HG03039 (cell line): Measurements from ENCODE around the gene RAI1.
"Not testable (repeated sequence)": the region's sequence is repeated elsewhere in the genome, so short reads cannot be mapped to it uniquely, and the experiment has no call there.

Source experiments
- ATAC-seq: cut with Tn5 transposase; IDR thresholded peaks from one replicate; pipeline ENCODE4 v1.9.1; 2021; ENCODE audit warnings: mild to moderate bottlenecking, moderate library complexity; ENCODE audit not compliant: unreplicated experiment

RAI1 gene

GRCh38 chr17:17795946-17796786 is 114.9 kb downstream of the RAI1 start:
- no peak for ATAC-seq

- no peak for ATAC-seq
Measured at GRCh38 chr17:17796787-17797061, 115.5 kb downstream of the RAI1 start.

GRCh38 chr17:17797119-17797809 is 116.0 kb downstream of the RAI1 start:
- no peak for ATAC-seq

DNA sequence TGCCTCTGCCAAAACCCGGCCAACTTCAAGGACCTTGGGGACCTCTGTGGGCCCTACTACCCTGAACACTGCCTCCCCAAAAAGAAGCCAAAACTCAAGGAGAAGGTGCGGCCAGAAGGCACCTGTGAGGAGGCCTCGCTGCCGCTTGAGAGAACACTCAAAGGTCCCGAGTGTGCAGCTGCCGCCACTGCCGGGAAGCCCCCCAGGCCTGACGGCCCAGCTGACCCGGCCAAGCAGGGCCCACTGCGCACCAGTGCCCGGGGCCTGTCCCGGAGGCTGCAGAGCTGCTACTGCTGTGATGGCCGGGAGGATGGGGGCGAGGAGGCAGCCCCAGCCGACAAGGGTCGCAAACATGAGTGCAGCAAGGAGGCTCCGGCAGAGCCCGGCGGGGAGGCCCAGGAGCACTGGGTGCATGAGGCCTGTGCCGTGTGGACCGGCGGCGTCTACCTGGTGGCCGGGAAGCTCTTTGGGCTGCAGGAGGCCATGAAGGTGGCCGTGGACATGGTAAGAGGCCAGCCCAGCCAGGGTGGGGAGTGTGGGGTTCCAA is 116.8 kb downstream of the RAI1 start:
- no peak for ATAC-seq

GRCh38 chr17:17798573-17799255 is 117.5 kb downstream of the RAI1 start:
- ATAC-seq, result no peak

DNA sequence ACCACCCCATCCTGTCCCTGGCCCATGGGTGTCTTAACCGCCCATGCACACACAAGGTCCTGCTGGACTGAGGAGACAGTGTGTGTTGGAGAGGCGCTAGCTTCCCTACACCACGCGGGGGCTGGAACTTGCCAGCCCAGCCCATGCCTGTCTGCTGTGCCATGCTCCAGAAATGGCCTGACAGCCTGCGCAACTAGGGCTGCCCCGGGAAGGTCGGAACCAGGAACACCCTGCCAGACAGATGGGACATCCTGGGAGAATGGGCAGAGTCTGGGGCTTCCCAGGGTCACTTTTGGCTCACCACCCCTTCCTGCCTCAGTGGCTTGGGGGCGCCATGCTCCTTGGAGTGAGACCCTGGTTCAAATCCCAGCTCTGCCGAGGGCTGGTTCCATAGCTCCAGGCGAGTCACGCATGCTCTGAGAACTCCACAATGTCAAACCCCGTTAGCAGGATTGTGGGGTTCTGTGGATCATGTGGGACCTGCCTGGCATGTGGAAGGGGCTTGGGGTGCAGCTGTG is 119.3 kb downstream of the RAI1 start:
- ATAC-seq, result no peak

DNA sequence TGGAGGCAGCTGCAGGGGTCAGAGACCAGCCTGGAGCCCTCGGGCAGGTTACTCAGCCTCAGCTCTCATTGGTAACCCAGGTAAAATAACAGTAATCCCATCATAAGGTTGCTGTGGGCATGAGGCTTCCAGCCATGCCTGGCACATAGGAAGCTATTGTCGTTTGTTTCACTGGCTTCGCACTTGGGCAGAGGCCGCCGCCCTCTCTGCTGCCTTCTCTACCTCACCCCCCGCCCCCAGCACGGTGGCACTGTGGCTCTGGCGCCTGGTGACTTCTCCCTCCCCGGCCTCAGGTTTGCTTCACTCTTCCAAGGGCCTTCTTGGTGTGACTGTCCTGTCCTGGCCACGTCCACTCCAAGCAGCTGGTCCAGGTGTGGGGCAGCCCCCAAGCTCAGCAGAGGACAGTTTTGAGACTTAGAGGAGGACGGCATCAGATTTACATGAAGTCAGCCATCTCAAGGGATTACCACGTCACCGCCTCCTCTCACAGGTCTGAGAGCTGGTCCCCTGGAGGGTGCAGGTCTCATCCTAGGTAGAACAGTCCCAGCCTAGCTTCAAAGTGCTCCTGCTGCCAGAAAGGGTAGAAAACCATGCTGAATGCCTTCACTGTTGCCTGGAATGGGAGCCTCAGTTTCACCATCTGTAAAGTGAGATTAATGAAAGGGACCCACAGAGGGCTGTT is 120.7 kb downstream of the RAI1 start:
- ATAC-seq, result no peak

- no peak for ATAC-seq
Measured at GRCh38 chr17:17804007-17804406, 122.7 kb downstream of the RAI1 start.

DNA sequence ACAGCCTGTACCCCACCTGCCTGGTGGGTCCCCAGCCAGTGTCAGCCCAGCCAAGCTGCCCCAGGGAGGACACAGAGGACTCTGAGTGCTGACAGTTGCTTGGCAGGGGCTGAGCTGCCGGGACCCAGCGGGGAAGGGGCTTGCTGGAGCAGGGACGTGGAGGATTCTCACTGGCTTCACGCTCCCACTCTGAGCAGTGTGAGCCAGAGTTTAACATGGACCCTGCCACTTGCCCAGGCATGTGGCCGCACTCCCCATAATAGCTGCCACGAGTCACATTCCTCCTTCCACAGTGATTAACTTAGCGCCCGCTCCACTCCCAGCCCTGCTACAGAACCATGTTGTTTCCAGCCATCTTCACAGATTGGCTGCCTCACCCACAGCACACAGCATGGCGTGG is 124.3 kb downstream of the RAI1 start:
- ATAC-seq, result no peak

- no peak for ATAC-seq
Measured at GRCh38 chr17:17806035-17806434, 124.8 kb downstream of the RAI1 start.

DNA sequence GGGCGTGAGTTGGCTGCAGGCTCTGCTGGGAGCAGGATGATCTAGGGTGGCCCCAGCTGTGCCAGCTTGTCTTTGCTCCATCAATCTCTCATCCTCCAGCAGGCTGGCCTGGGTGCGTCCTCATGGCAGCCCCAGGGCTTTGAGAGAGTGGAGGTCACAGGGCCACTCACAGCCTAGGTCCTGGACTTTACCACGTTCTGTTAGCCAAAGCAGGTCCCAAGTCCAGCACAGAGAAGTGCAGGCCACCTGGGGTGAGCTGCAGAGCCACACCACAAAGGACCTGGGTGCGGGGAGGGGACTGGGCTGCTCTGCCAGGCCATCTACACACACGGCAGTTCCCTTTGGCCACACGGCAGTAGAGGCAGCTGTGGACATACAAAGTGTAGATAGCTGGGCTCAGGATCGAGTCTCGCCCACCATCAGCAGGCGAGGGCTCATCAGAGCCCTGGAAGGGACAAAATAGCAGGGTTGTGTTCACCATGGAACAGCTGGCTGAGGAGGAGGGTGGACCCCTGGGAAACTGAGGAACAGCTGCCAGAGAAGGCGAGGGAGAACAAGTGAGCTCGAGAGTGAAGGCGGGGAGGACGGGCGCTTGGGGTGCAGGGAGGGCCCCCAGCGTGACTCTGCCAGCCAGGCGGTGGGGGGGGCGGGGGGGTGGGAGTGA is 125.5 kb downstream of the RAI1 start:
- no peak for ATAC-seq

GRCh38 chr17:17807440-17807839 is 126.2 kb downstream of the RAI1 start:
- no peak for ATAC-seq

GRCh38 chr17:17808200-17808599 is 126.9 kb downstream of the RAI1 start:
- not testable (repeated sequence) for ATAC-seq

GRCh38 chr17:17808706-17809432 is 127.6 kb downstream of the RAI1 start:
- ATAC-seq, result peak; percentile 44

GRCh38 chr17:17809531-17810083 is 128.3 kb downstream of the RAI1 start:
- no peak for ATAC-seq

DNA sequence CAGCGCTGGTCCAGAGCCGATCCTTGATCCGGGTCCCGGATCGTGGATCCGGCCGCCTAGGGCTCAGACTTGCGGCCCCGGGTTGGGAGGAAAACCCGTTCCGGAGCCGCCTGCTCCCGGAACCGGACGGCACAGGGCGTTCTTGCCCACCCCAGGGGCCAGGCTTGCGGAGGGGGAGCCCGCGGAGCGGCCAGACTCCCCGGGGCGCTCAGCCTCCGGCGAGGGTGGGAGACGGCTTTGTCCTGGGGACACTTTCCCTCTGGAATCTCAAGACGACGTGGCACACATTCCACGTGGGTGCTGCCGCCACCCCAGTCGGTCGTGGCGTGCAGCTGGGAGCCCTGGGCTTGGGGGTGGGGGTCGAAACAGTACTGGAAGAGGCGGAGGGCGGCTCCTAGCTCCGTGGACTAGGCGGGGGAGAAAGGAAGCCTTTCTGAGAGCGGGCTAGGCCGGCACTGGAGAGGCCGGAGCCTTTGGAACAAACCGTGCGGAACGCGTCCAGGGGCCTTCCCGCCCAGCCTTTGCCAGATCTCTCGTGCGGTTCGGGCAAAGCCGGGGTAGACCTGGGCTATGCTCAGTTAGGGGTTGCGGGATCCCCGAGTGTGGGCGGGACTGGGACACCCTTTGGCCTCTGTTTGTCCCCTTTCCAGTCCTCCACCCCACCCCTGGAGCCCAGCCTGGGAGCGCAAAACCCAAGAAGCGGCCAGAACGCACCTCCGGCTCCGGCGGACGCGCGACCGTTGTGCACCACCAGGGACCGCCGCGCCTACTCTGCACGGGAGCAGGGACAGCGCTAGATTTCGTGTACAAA is 129.0 kb downstream of the RAI1 start:
- no peak for ATAC-seq

GRCh38 chr17:17810895-17811248 is 129.6 kb downstream of the RAI1 start:
- no peak for ATAC-seq

DNA sequence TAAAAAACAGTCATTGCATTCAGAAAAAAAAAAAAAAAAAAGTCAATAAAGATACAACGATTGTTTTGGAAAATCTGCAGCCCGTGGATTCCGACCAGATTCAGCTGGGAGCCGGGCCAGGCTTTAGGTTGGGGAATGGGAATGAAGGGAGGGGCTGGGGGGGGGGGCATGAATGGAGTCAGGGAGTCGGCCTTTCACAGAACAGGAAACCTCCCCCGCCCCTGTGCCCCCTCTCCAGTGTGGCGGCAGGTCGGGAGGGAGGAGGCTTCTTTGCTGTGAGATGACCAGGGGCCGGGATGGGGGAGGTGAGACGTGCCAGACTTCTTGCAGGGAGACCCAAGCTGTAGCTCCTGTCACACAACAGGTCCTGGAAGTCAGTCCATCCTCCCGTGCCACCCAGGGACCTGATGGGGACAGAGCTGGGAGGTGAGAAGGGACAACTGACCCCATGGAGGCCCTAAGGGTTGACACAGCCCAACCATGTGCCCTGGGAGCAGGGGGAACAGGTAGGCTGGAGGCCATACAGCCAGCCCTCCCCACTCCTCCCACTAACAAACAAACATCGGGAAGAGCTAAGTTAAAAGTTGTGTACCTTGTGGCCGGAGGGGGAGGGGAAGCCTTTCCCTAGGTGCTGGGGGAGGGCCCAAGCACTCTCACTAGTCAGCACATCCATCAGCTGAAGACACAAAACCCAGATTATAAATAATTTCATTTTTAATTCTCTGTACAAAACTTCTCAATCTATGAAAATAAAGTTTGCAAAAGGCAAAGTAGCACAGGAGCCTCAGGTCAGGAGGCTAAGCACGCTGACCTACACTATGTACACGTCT is 130.3 kb downstream of the RAI1 start:
- no peak for ATAC-seq
